H1 (cell line): ENCODE measurements around the gene BTBD7. TPM values are rescaled to one million over a fixed set of nuclear protein-coding genes. Genes with fewer than 3 reads are reported as not detected.

ENCODE experiments used
- CTCF ChIA-PET: fragments of 300-600 bp; sonication (Branson Sonifier 250); formaldehyde crosslinking; loops from one replicate; lab custom pipeline; 2021; ENCODE audit not compliant: partially characterized antibody; lab: Charles Lee
- POLR2A ChIA-PET: fragments of 300-600 bp; sonication (Branson Sonifier 250); formaldehyde crosslinking; loops from one replicate; lab custom pipeline; 2021; ENCODE audit warnings: inconsistent platforms; ENCODE audit not compliant: partially characterized antibody; lab: Charles Lee
- DNase-seq, 2 experiments: peaks; one replicate each; pipeline versions ENCODE4 v3.0.0 to v3.0.0-alpha.2; 2010 to 2022; ENCODE audit warnings: low spot score in 2 of 2, low read depth in 1 of 2, mixed read lengths in 1 of 2
- FAIRE-seq: peaks from 2 replicates; lab custom pipeline; 2011; peaks lifted over from hg19 to GRCh38; lab: Jason Lieb, UNC
- H2AFZ ChIP-seq: 2 replicates; pipeline ENCODE4 v1.8.1; 2012; ENCODE audit warnings: low read length, inconsistent platforms
- H2AK5ac ChIP-seq: 2 replicates; pipeline ENCODE4 v1.6.1; 2013; ENCODE audit warnings: low read depth, low read length
- H2BK120ac ChIP-seq: replicated peaks from 2 replicates; pipeline ENCODE3; 2013; ENCODE audit warnings: low read depth, low read length, inconsistent platforms
- H2BK12ac ChIP-seq: 2 replicates; pipeline ENCODE4 v1.6.1; 2013; ENCODE audit warnings: low read depth, low read length
- H2BK15ac ChIP-seq: 2 replicates; pipeline ENCODE4 v1.6.1; 2013; ENCODE audit warnings: low read length
- H2BK20ac ChIP-seq: 2 replicates; pipeline ENCODE4 v1.6.1; 2013; ENCODE audit warnings: low read length
- H2BK5ac ChIP-seq: 2 replicates; pipeline ENCODE4 v1.6.1; 2013; ENCODE audit warnings: low read depth, low read length
- H3K14ac ChIP-seq: 2 replicates; pipeline ENCODE4 v1.6.1; 2013; ENCODE audit warnings: inconsistent platforms; ENCODE audit not compliant: insufficient read length
- H3K18ac ChIP-seq: 2 replicates; pipeline ENCODE4 v1.6.1; 2013; ENCODE audit warnings: low read length; ENCODE audit errors: extremely low read depth
- H3K23ac ChIP-seq: 2 replicates; pipeline ENCODE4 v1.6.1; 2013; ENCODE audit warnings: inconsistent platforms; ENCODE audit not compliant: insufficient read length
- H3K23me2 ChIP-seq: 2 replicates; pipeline ENCODE4 v1.6.1; 2013; ENCODE audit warnings: low read depth, low read length
- H3K27ac ChIP-seq: 2 replicates; pipeline ENCODE4 v1.6.1; 2011; ENCODE audit warnings: low read depth, low read length, inconsistent platforms
- H3K27me3 ChIP-seq, 4 experiments: replicated peaks in 1 of 4; 1 replicate in 1 of 4; 2 replicates in 3 of 4; pipeline versions ENCODE4 v1.6.1 to v1.8.1; 2011 to 2013; ENCODE audit warnings: low read length in 3 of 4, mild to moderate bottlenecking in 3 of 4, inconsistent platforms in 2 of 4, mixed read lengths in 2 of 4, moderate library complexity in 1 of 4; ENCODE audit not compliant: control insufficient read depth in 3 of 4, insufficient read depth in 3 of 4; ENCODE audit errors: extremely low read depth in 1 of 4
- H3K36me3 ChIP-seq, 4 experiments: 2 replicates each; pipeline versions ENCODE4 v1.6.1 to v1.8.1; 2011 to 2013; ENCODE audit warnings: mild to moderate bottlenecking in 4 of 4, low read length in 3 of 4, moderate library complexity in 2 of 4, control low read depth in 1 of 4, inconsistent platforms in 1 of 4; ENCODE audit not compliant: insufficient read depth in 4 of 4, control insufficient read depth in 2 of 4
- H3K4ac ChIP-seq: replicated peaks from 2 replicates; pipeline ENCODE3; 2013; ENCODE audit warnings: low read length, low read depth, mixed read lengths, inconsistent platforms; ENCODE audit not compliant: insufficient read length
- H3K4me1 ChIP-seq, 4 experiments: replicated peaks in 1 of 4; 1 replicate in 1 of 4; 2 replicates in 3 of 4; pipeline versions ENCODE4 v1.6.1 to v1.8.1; 2011 to 2013; ENCODE audit warnings: low read length in 3 of 4, inconsistent platforms in 2 of 4, mixed read lengths in 1 of 4; ENCODE audit not compliant: insufficient read depth in 4 of 4, control insufficient read depth in 3 of 4
- H3K4me2 ChIP-seq, 2 experiments: 2 replicates each; pipeline versions ENCODE4 v1.6.1 to v1.8.1; 2011 to 2013; ENCODE audit warnings: low read depth in 2 of 2, low read length in 2 of 2, control low read depth in 1 of 2, inconsistent platforms in 1 of 2, mild to moderate bottlenecking in 1 of 2; ENCODE audit not compliant: insufficient read depth in 1 of 2
- H3K4me3 ChIP-seq, 4 experiments: fragments of 200-600, 300-600 bp in 1 of 4; sonication (generic), shearing (Covaris generic), sonication (Bioruptor Twin) in 1 of 4; 2 replicates each; pipeline versions ENCODE4 v1.5.1 to v1.8.1; 2011 to 2016; ENCODE audit warnings: low read length in 4 of 4, low read depth in 3 of 4, control low read depth in 2 of 4, inconsistent platforms in 2 of 4, mild to moderate bottlenecking in 2 of 4, mixed read lengths in 1 of 4, moderate library complexity in 1 of 4; ENCODE audit not compliant: insufficient read depth in 2 of 4; ENCODE audit errors: extremely low read depth in 1 of 4
- H3K56ac ChIP-seq: replicated peaks from 2 replicates; pipeline ENCODE3; 2013; ENCODE audit warnings: low read depth, mild to moderate bottlenecking, mixed read lengths, low read length, inconsistent platforms; ENCODE audit not compliant: insufficient read length
- H3K79me1 ChIP-seq: 2 replicates; pipeline ENCODE4 v1.6.1; 2013; ENCODE audit warnings: low read depth, low read length, control low read depth
- H3K79me2 ChIP-seq, 2 experiments: 2 replicates each; pipeline versions ENCODE4 v1.6.1 to v1.8.1; 2012 to 2013; ENCODE audit warnings: low read length in 2 of 2, mild to moderate bottlenecking in 2 of 2, inconsistent platforms in 1 of 2; ENCODE audit not compliant: insufficient read depth in 2 of 2, control insufficient read depth in 1 of 2
- H3K9ac ChIP-seq, 4 experiments: replicated peaks in 1 of 4; 1 replicate in 1 of 4; 2 replicates in 3 of 4; pipeline versions ENCODE4 v1.6.1 to v1.8.1; 2011 to 2013; ENCODE audit warnings: low read depth in 3 of 4, low read length in 3 of 4, control low read depth in 2 of 4, mild to moderate bottlenecking in 2 of 4, moderate library complexity in 2 of 4, inconsistent platforms in 1 of 4; ENCODE audit errors: extremely low read depth in 1 of 4
- H3K9me3 ChIP-seq, 2 experiments: 2 replicates each; pipeline versions ENCODE4 v1.6.1 to v1.8.1; 2012 to 2013; ENCODE audit warnings: mild to moderate bottlenecking in 2 of 2, moderate library complexity in 2 of 2, control low read depth in 1 of 2, inconsistent platforms in 1 of 2, low read depth in 1 of 2, low read length in 1 of 2, mixed read lengths in 1 of 2; ENCODE audit not compliant: insufficient read depth in 2 of 2
- H4K20me1 ChIP-seq, 2 experiments: replicated peaks in 1 of 2; 2 replicates each; pipeline versions ENCODE3 to v1.8.1; 2011 to 2013; ENCODE audit warnings: inconsistent platforms in 2 of 2, low read length in 2 of 2, mild to moderate bottlenecking in 1 of 2; ENCODE audit not compliant: insufficient read depth in 2 of 2, control insufficient read depth in 1 of 2
- H4K5ac ChIP-seq: 2 replicates; pipeline ENCODE4 v1.6.1; 2013; ENCODE audit warnings: low read length, low read depth, mixed read lengths, inconsistent platforms; ENCODE audit not compliant: insufficient read length
- H4K8ac ChIP-seq: 2 replicates; pipeline ENCODE4 v1.8.0; 2013; ENCODE audit warnings: mild to moderate bottlenecking, moderate library complexity, low read length, inconsistent platforms; ENCODE audit not compliant: insufficient read depth; ENCODE audit errors: extremely low read depth
- H4K91ac ChIP-seq: replicated peaks from 2 replicates; pipeline ENCODE3; 2013; ENCODE audit warnings: low read length, mixed read lengths, inconsistent platforms; ENCODE audit not compliant: insufficient read length
- CTBP2 ChIP-seq: IDR thresholded peaks from 2 replicates; pipeline ENCODE4 v1.7.0; 2011; ENCODE audit warnings: borderline replicate concordance, mild to moderate bottlenecking, moderate library complexity, mixed read lengths, low read length; ENCODE audit not compliant: insufficient read depth, insufficient read length
- EGR1 ChIP-seq: IDR thresholded peaks from 2 replicates; pipeline ENCODE4 v1.6.1; 2011; ENCODE audit warnings: low read depth, low read length, borderline replicate concordance
- GTF2F1 ChIP-seq: IDR thresholded peaks from 2 replicates; pipeline ENCODE4 v1.6.1; 2012; ENCODE audit warnings: low read depth, low read length, improper control_type of control experiment, borderline replicate concordance
- HDAC6 ChIP-seq: IDR thresholded peaks from one replicate; pipeline ENCODE4 v1.7.1; 2012; ENCODE audit warnings: low read depth, mild to moderate bottlenecking, inconsistent platforms, low read length, moderate library complexity
- JUN ChIP-seq: IDR thresholded peaks from 2 replicates; pipeline ENCODE4 v1.6.1; 2011; ENCODE audit warnings: low read depth, mild to moderate bottlenecking, improper control_type of control experiment, low read length
- KDM5A ChIP-seq: fragments of 200-600 bp; IDR thresholded peaks from 2 replicates; pipeline ENCODE4 v1.7.1; 2012; ENCODE audit warnings: mild to moderate bottlenecking, low read length, inconsistent platforms, mixed read lengths
- POLR2A ChIP-seq, 2 experiments: IDR thresholded peaks; 1 replicate in 1 of 2; 2 replicates in 1 of 2; pipeline ENCODE4 v1.6.1; 2011; ENCODE audit warnings: low read depth in 2 of 2, low read length in 2 of 2, mild to moderate bottlenecking in 2 of 2; ENCODE audit errors: control extremely low read depth in 1 of 2
- RNF2 ChIP-seq: fragments of 200-900, 300-1000 bp; sonication (generic); IDR thresholded peaks from 2 replicates; pipeline ENCODE4 v1.7.1; 2016; ENCODE audit warnings: borderline replicate concordance, low read depth, mild to moderate bottlenecking, antibody characterized with exemption, low read length; ENCODE audit not compliant: poor library complexity, severe bottlenecking; ENCODE audit errors: missing control alignments
- RXRA ChIP-seq: IDR thresholded peaks from 2 replicates; pipeline ENCODE4 v1.6.1; 2011; ENCODE audit warnings: low read depth, mild to moderate bottlenecking, low read length, moderate library complexity; ENCODE audit not compliant: insufficient read depth
- SAP30 ChIP-seq: fragments of 300-600 bp; sonication (generic); IDR thresholded peaks from 2 replicates; pipeline ENCODE4 v1.7.1; 2012; ENCODE audit warnings: low read length, moderate library complexity, mild to moderate bottlenecking, inconsistent platforms; ENCODE audit not compliant: insufficient read depth, insufficient replicate concordance
- SP2 ChIP-seq: IDR thresholded peaks from 2 replicates; pipeline ENCODE4 v1.6.1; 2012; ENCODE audit warnings: mild to moderate bottlenecking, low read length, inconsistent platforms
- SRF ChIP-seq: IDR thresholded peaks from 2 replicates; pipeline ENCODE4 v1.6.1; 2011; ENCODE audit warnings: mild to moderate bottlenecking, low read depth, low read length, moderate library complexity
- TAF1 ChIP-seq: IDR thresholded peaks from 2 replicates; pipeline ENCODE4 v1.6.1; 2011; ENCODE audit warnings: mild to moderate bottlenecking, low read depth, low read length
- WGBS, 2 experiments: shearing (Covaris generic) in 1 of 2; methylation state at CpG; one replicate each; pipeline versions ENCODE4 v1.1.6 to v1.1.7; 2013 to 2015; ENCODE audit warnings: low lambda C conversion rate in 2 of 2, mixed read lengths in 2 of 2, inconsistent platforms in 1 of 2, low coverage in 1 of 2, missing lambda C conversion rate in 1 of 2; ENCODE audit not compliant: insufficient replicate concordance in 2 of 2, insufficient coverage in 1 of 2, insufficient read length in 1 of 2; ENCODE audit errors: extremely low coverage in 1 of 2, missing lambda C conversion rate in 1 of 2; 5-methylcytosine and 5-hydroxymethylcytosine counted together
- polyA plus RNA-seq, 7 experiments: library from polyadenylated mRNA; depleted of rRNA in 3 of 7; stranded (reverse) in 5 of 7; unstranded in 2 of 7; fragments of >200 nt in 5 of 7; fragments of 200-250 nt in 2 of 7; gene quantifications; 1 replicate in 5 of 7; 2 replicates in 1 of 7; 4 replicates in 1 of 7; pipeline versions ENCODE4 v1.2.1 to v1.2.3, GENCODE V29; 2011 to 2013; ENCODE audit warnings: missing spikeins in 2 of 7, mixed read lengths in 2 of 7
- total RNA-seq: library from RNA; stranded (reverse); fragmentation: NEBNext Ultra II Directional; extraction: Animal tissue kit (Norgen Biotek cat#: 25700); gene quantifications from 2 replicates; pipeline ENCODE4 v1.2.1, GENCODE V29; 2021

Gene BTBD7
- total and polyA plus RNA-seq, 2 of the 8 experiments (the other 6 are each of a cell fraction or from before 2014, with no cell fraction given) = 12.1 to 46.1 TPM

DNA sequence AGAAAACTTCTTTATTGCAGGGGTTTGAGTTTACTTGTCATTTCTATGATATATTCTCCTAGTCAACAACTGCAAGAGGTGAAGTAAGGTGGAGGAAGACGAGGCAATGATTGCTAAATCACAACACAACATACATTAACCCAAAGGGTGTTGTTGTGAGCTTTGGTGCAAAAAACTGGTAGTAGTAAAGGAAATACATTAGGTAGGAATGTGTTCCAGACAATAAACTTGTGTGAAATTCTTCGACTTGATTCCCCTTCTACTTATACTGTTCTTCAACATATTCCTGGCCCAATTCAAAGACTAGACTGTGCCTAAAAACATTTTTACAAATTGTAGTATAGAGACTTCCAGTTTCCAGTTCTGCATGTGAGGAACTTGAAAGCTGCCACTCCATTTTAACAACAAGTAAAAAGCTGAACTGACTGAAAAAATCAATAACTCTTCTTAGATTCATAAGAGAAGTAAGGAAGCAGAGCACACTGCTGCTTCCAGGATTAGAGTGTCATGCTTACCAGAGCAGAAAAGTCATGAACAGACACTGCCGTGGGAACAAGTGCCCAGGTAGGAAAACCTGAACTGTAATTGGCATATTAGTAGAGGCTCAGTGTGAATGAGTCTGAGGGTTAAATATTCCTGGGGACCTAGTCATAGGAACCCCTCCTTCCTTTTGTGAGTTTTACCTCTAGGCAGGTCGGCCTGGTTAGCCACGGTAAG, 36.3 kb upstream of the BTBD7 start:
- H4K20me1 ChIP-seq = no peaks in the 10 kb centered on the region
- no peak overlapping the region for H2BK5ac ChIP-seq
- no peaks in the 10 kb centered on the region for H3K4me1 ChIP-seq
- H3K79me2 ChIP-seq = no peaks in the 10 kb centered on the region
- FAIRE-seq = no peak
- H2BK15ac ChIP-seq = no peak overlapping the region
- no peak overlapping the region for H2BK120ac ChIP-seq
- H4K8ac ChIP-seq = no peak overlapping the region
- no peak overlapping the region for H3K27ac ChIP-seq
- no peak overlapping the region for H2BK12ac ChIP-seq
- H3K23me2 ChIP-seq = no peaks in the 10 kb centered on the region
- ChIA-PET CTCF (no interaction called here), POLR2A (interaction anchor here (0.6 kb wide), 1 partner anchor 29 kb away, joined by 3 read pairs; no protein-coding TSS in a partner anchor)
- H3K79me1 ChIP-seq = no peaks in the 10 kb centered on the region
- no peak overlapping the region for H3K9ac ChIP-seq
- no peak overlapping the region for H3K4ac ChIP-seq
- no peak overlapping the region for H3K4me2 ChIP-seq
- H4K91ac ChIP-seq = no peak overlapping the region
- H2BK20ac ChIP-seq = no peak overlapping the region
- no peak overlapping the region for H4K5ac ChIP-seq
- no peak overlapping the region for H3K14ac ChIP-seq
- no peaks in the 10 kb centered on the region for H3K9me3 ChIP-seq
- no peak overlapping the region for H2AK5ac ChIP-seq
- H3K4me3 ChIP-seq = no peak overlapping the region
- H2AFZ ChIP-seq = peak overlapping the region; percentile 61; the same call in 1 of the 2 replicates
- H3K23ac ChIP-seq = no peak overlapping the region
- H3K36me3 ChIP-seq = no peaks in the 10 kb centered on the region
- H3K27me3 ChIP-seq = no peaks in the 10 kb centered on the region
- no peak overlapping the region for H3K18ac ChIP-seq
- H3K56ac ChIP-seq = no peak overlapping the region
- WGBS, 2 experiments = 84% methylated on average over 5 of the region's 5 CpGs; no CpG with 5 or more reads in 1 of the 2 experiments
- no peak for DNase-seq
- no peak for TF ChIP-seq HDAC6
- no peak for TF ChIP-seq SRF
- no peak for TF ChIP-seq GTF2F1
- TF ChIP-seq SAP30 = no peak
- no peak for TF ChIP-seq KDM5A
- no peak for TF ChIP-seq SP2
- no peak for TF ChIP-seq JUN
- TF ChIP-seq CTBP2 = no peak
- no peak for TF ChIP-seq POLR2A (IDR thresholded peaks at IDR 0.05; ENCODE audit: control extremely low read depth in 1 of 2, low read depth in 2 of 2, low read length in 2 of 2)
- no peak for TF ChIP-seq RXRA
- TF ChIP-seq TAF1 = no peak
- no peak for TF ChIP-seq RNF2
- TF ChIP-seq EGR1 = no peak
